ENCODE data around the gene BCL6. TPM values are rescaled to one million over a fixed set of nuclear protein-coding genes. Genes with fewer than 3 reads are reported as not detected.

Gene BCL6
- total and polyA plus RNA-seq, 2 donors (not counting 3 experiments of a cell fraction or from before 2014, with no cell fraction given), result 6.9 to 12.1 TPM

- no peak for FAIRE-seq
Measured at GRCh38 chr3:187750006-187750512, 4.8 kb upstream of the BCL6 start.

GRCh38 chr3:187748050-187748481 is 2.8 kb upstream of the BCL6 start:
- FAIRE-seq (peak; percentile 74), DNase-seq (ENCODE audit: low read depth, low spot score) (peak; percentile 84)
- dilution Hi-C loops (cut with MboI; ENCODE audit: extremely low pct_ligation_motif_present, low sequenced_read_pairs), result loop anchor here (25.0 kb wide), 1 partner anchor 914 kb away; no protein-coding TSS in a partner anchor
- Histone ChIP-seq H3K79me2 (ENCODE audit: control insufficient read depth, insufficient read depth, low read length) (peaks cover 10% of the 10 kb centered on the region), H2AFZ (ENCODE audit: low read depth, low read length) (no peak overlapping the region), H3K4me2 (ENCODE audit: insufficient read depth, low read length) (no peak overlapping the region), H3K9me1 (replicated peaks; ENCODE audit: control insufficient read depth, extremely low read depth, insufficient read depth, low read length) (no peaks in the 10 kb centered on the region), H3K27ac (ENCODE audit: insufficient read depth, low read depth, low read length) (no peak overlapping the region), H4K20me1 (replicated peaks; ENCODE audit: control insufficient read depth, extremely low read depth, insufficient read depth, low read length) (no peaks in the 10 kb centered on the region), H3K27me3 (ENCODE audit: control insufficient read depth in 2 of 2, insufficient read depth in 2 of 2, low read length in 2 of 2) (no peaks in the 10 kb centered on the region), H3K4me3 (replicated peaks in 1 of 3; ENCODE audit: insufficient read depth in 1 of 3, low read depth in 1 of 3, low read length in 3 of 3) (no peak overlapping the region), H3K36me3 (ENCODE audit: control insufficient read depth in 2 of 2, extremely low read depth in 1 of 2, insufficient read depth in 2 of 2, low read length in 2 of 2) (no peaks in the 10 kb centered on the region), H3K4me1 (ENCODE audit: control insufficient read depth, extremely low read depth, insufficient read depth, low read length) (peaks cover 3% of the 10 kb centered on the region), H3K9me3 (replicated peaks; ENCODE audit: control insufficient read depth, insufficient read depth, low read length) (no peaks in the 10 kb centered on the region), H3K9ac (replicated peaks; ENCODE audit: extremely low read depth, insufficient read depth, low read length) (no peak overlapping the region)
- CTCF ChIA-PET, result interaction anchor here (0.6 to 9.2 kb wide), 68 partner anchors 10 to 1485 kb away, joined by 3 to 254 read pairs (median 4); partner anchors contain the start of gene LPP
- TF ChIP-seq MAX (IDR thresholded peaks at IDR 0.05; ENCODE audit: insufficient read depth, insufficient read length), result no peak
- peak; percentile 94 to 97 for TF ChIP-seq CTCF (IDR thresholded peaks at IDR 0.05; ENCODE audit: extremely low read depth in 1 of 2, insufficient read depth in 1 of 2, low read depth in 1 of 2, low read length in 2 of 2)
- POLR2A ChIA-PET, result no interaction called here
- no TSS peak for BruUV-seq (replicated peaks)
- intact Hi-C loops (cut with micrococcal nuclease), result no loop called here

More at GRCh38 chr3:187750006-187750512, 4.8 kb upstream of the BCL6 start:
- dilution Hi-C loops (cut with MboI; ENCODE audit: extremely low pct_ligation_motif_present, low sequenced_read_pairs), result no loop called here
- POLR2A ChIA-PET, result no interaction called here
- Histone ChIP-seq H4K20me1 (replicated peaks; ENCODE audit: control insufficient read depth, extremely low read depth, insufficient read depth, low read length) (no peaks in the 10 kb centered on the region), H3K27me3 (ENCODE audit: control insufficient read depth in 2 of 2, insufficient read depth in 2 of 2, low read length in 2 of 2) (no peaks in the 10 kb centered on the region), H3K4me2 (ENCODE audit: insufficient read depth, low read length) (peak overlapping the region; percentile 5), H3K4me3 (replicated peaks in 1 of 3; ENCODE audit: insufficient read depth in 1 of 3, low read depth in 1 of 3, low read length in 3 of 3) (no peak overlapping the region), H3K9me1 (replicated peaks; ENCODE audit: control insufficient read depth, extremely low read depth, insufficient read depth, low read length) (no peaks in the 10 kb centered on the region), H3K9me3 (replicated peaks; ENCODE audit: control insufficient read depth, insufficient read depth, low read length) (no peaks in the 10 kb centered on the region), H3K4me1 (ENCODE audit: control insufficient read depth, extremely low read depth, insufficient read depth, low read length) (peaks cover 3% of the 10 kb centered on the region), H3K27ac (ENCODE audit: insufficient read depth, low read depth, low read length) (no peak overlapping the region), H3K36me3 (ENCODE audit: control insufficient read depth in 2 of 2, extremely low read depth in 1 of 2, insufficient read depth in 2 of 2, low read length in 2 of 2) (no peaks in the 10 kb centered on the region), H3K79me2 (ENCODE audit: control insufficient read depth, insufficient read depth, low read length) (no peaks in the 10 kb centered on the region), H3K9ac (replicated peaks; ENCODE audit: extremely low read depth, insufficient read depth, low read length) (no peak overlapping the region), H2AFZ (ENCODE audit: low read depth, low read length) (peak overlapping the region; percentile 56)
- CTCF ChIA-PET, result interaction anchor here (1.0 to 9.2 kb wide), 5 partner anchors 12 to 1204 kb away, joined by 3 to 254 read pairs (median 7); no protein-coding TSS in a partner anchor
- TF ChIP-seq POLR2AphosphoS5 (IDR thresholded peaks at IDR 0.05; ENCODE audit: insufficient read depth, low read depth, low read length) (no peak), MYC (IDR thresholded peaks at IDR 0.05; ENCODE audit: low read depth, low read length) (no peak), MAX (IDR thresholded peaks at IDR 0.05; ENCODE audit: insufficient read depth, insufficient read length) (no peak), POLR2A (IDR thresholded peaks at IDR 0.05; ENCODE audit: low read depth, low read length) (no peak), FOS (IDR thresholded peaks at IDR 0.05; ENCODE audit: borderline replicate concordance, insufficient read depth, low read length) (no peak), GATA2 (IDR thresholded peaks at IDR 0.05; ENCODE audit: insufficient read depth, insufficient read length, low read depth, low read length) (no peak)
- intact Hi-C loops (cut with micrococcal nuclease), result no loop called here
- peak; percentile 50 for DNase-seq (ENCODE audit: low read depth, low spot score)
- BruUV-seq (replicated peaks), result no TSS peak

Data from endothelial cell of umbilical vein (primary cell).